Heart right ventricle (tissue), 16 donors: ENCODE measurements around the gene STAT6. TPM values are rescaled to one million over a fixed set of nuclear protein-coding genes. Genes with fewer than 3 reads are reported as not detected.

ENCODE experiments used
- ATAC-seq, 8 donors: fragments of 200-7000 bp; cut with Tn5 transposase; one replicate each; pipeline ENCODE4 v1.9.1; 2020; ENCODE audit warnings: mild to moderate bottlenecking in 8 of 8, moderate library complexity in 8 of 8, moderate number of reproducible peaks in 1 of 8
- DNase-seq, 2 donors: peaks; one replicate each; pipeline ENCODE4 v3.0.0-alpha.2; 2020
- H3K27ac ChIP-seq, 10 donors: fragments of 200-600 bp; sonication (generic) in 2 of 10; one replicate each; pipeline versions ENCODE4 v1.5.0 to v1.8.0; 2020 to 2022; ENCODE audit warnings: mild to moderate bottlenecking in 3 of 10
- H3K27me3 ChIP-seq, 7 donors: fragments of 200-600 bp; one replicate each; pipeline ENCODE4 v1.8.0; 2021 to 2022; ENCODE audit warnings: mild to moderate bottlenecking in 2 of 7
- H3K36me3 ChIP-seq, 9 donors: fragments of 200-600 bp; sonication (generic) in 1 of 9; one replicate each; pipeline versions ENCODE4 v1.5.0 to v1.8.0; 2020 to 2022; ENCODE audit warnings: mild to moderate bottlenecking in 2 of 9
- H3K4me1 ChIP-seq, 9 donors: fragments of 200-600 bp; sonication (generic) in 1 of 9; one replicate each; pipeline versions ENCODE4 v1.5.0 to v1.8.0; 2020 to 2022; ENCODE audit warnings: mild to moderate bottlenecking in 4 of 9
- H3K4me3 ChIP-seq, 10 donors: fragments of 200-600 bp; sonication (generic) in 2 of 10; one replicate each; pipeline versions ENCODE4 v1.5.0 to v1.8.0; 2020 to 2022; ENCODE audit warnings: mild to moderate bottlenecking in 7 of 10, moderate library complexity in 2 of 10
- H3K9me3 ChIP-seq, 11 donors: fragments of 200-600 bp in 10 of 11; sonication (generic) in 2 of 11; one replicate each; pipeline versions ENCODE4 v1.5.0 to v1.8.0; 2013 to 2022; ENCODE audit warnings: mild to moderate bottlenecking in 2 of 11, control low read depth in 1 of 11, moderate library complexity in 1 of 11
- WGBS, 2 donors: extraction: QIAGEN DNeasy Blood & Tissue Kit; methylation state at CpG; one replicate each; pipeline ENCODE4 v1.1.7; 2013; ENCODE audit warnings: inconsistent platforms in 1 of 2; 5-methylcytosine and 5-hydroxymethylcytosine counted together
- intact Hi-C, 10 donors: fragments of 100-400 bp; cut with DNase I; formaldehyde crosslinking; loops; one replicate each; pipeline versions ENCODE4 v1.11.1 to v1.14.2; 2022
- polyA plus RNA-seq, 2 donors: library from polyadenylated mRNA; stranded (reverse); fragments of 200-250 nt; gene quantifications; one replicate each; pipeline ENCODE4 v1.2.3, GENCODE V29; 2013
- total RNA-seq, 10 donors: library from RNA; stranded (reverse); fragmentation: NEBNext Ultra II Directional in 3 of 10; extraction: Animal tissue kit (Norgen Biotek cat#: 25700) in 3 of 10; gene quantifications; one replicate each; pipeline versions ENCODE4 v1.2.1 to v1.2.4, GENCODE V29; 2021 to 2023
- TF ChIP-seq, protein P1 (sequence below), 9 donors: fragments of 200-600 bp; sonication (generic) in 2 of 9; IDR thresholded peaks; one replicate each; pipeline versions ENCODE4 v1.5.0 to v1.8.0; 2021 to 2022; ENCODE audit warnings: antibody characterized with exemption in 9 of 9, mild to moderate bottlenecking in 5 of 9, moderate library complexity in 1 of 9
- donor health status: Arrhythmogenic right ventricular cardiomyopathy.
- donor health status: ischemic (EF 13 %, LVEDD 7.1; RV severe dilation, severe dysfunction).
- donor health status: healthy with polysubstance abuse.
- donor health status: DM: no; HTN: yes; CAD: no.
- donor health status: DM: no; HTN: no; CAD: no.
- donor health status: ischemic (EF 25% LVEDD 6.9; RV normal size, moderate dysfunction).
- donor health status: ischemic (EF 25% LVEDD 5.7; RV mildly dilated, moderate dysfunction).
- donor health status: healthy.
- donor health status: DM: yes; HTN: yes; CAD: no.
- donor health status: Ischemic cardiomyopathy.
- donor health status: ischemic (EF 35%, LVEDD 5.7; RV mildly dilated, moderate dysfunction).
- donor health status: nonischemic (EF 11% LVEDD 7.7; RV severe dilation, severe dysfunction).
- donor health status: DM: yes; HTN: yes; CAD: no.
- donor health status: PGD.
- donor health status: ischemic (EF 29% LVEDD 5.4; RV normal size, mild dysfunction).
- donor health status: nonischemic (EF 23%, LVEDD 6.1; RV moderate dilation, normal function).

The STAT6 gene
- total and polyA plus RNA-seq, 12 donors = 23.3 to 77.8 (median 38.0) TPM

DNA sequence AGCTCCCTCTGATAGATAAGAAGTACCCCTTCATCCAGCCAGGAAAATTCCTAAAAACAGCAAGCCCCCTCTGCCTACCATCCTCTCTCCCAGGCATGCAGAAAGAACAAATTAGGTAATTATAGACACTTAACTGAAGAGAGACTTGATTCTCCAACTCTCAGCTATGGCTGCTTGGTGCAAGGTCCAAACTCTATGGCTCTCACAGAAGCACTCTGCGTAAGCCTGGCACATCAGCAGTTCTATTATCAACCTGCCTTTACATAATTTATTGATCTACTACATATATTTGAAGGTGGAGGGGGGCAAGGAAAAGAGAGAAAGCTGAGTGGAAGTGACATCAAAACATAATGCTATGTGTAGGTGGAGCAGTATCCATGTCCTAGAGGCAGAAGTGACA lies 60.2 kb downstream of the STAT6 start:
- TF ChIP-seq, protein P1, sequence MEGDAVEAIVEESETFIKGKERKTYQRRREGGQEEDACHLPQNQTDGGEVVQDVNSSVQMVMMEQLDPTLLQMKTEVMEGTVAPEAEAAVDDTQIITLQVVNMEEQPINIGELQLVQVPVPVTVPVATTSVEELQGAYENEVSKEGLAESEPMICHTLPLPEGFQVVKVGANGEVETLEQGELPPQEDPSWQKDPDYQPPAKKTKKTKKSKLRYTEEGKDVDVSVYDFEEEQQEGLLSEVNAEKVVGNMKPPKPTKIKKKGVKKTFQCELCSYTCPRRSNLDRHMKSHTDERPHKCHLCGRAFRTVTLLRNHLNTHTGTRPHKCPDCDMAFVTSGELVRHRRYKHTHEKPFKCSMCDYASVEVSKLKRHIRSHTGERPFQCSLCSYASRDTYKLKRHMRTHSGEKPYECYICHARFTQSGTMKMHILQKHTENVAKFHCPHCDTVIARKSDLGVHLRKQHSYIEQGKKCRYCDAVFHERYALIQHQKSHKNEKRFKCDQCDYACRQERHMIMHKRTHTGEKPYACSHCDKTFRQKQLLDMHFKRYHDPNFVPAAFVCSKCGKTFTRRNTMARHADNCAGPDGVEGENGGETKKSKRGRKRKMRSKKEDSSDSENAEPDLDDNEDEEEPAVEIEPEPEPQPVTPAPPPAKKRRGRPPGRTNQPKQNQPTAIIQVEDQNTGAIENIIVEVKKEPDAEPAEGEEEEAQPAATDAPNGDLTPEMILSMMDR (IDR thresholded peaks at IDR 0.05) = no peak
- H3K4me3 ChIP-seq = no peak overlapping the region
- H3K27ac ChIP-seq = no peak overlapping the region
- H3K27me3 ChIP-seq = peaks cover 0 to 6% (median 4%) of the 10 kb centered on the region in 7 donors
- DNase-seq = no peak
- intact Hi-C loops = loop anchor here in 1 of 10 donors (10.0 kb wide), 1 partner anchor 286 kb away; the partner anchor contains the start of gene HSD17B6
- H3K9me3 ChIP-seq = no peaks in the 10 kb centered on the region
- WGBS, 2 donors = 92 to 94% methylated on average over 1 of the region's 1 CpG
- no peak for ATAC-seq
- H3K36me3 ChIP-seq = peaks cover 0 to 2% (median 0%) of the 10 kb centered on the region in 9 donors
- peaks cover 0 to 27% (median 0%) of the 10 kb centered on the region in 9 donors for H3K4me1 ChIP-seq

DNA sequence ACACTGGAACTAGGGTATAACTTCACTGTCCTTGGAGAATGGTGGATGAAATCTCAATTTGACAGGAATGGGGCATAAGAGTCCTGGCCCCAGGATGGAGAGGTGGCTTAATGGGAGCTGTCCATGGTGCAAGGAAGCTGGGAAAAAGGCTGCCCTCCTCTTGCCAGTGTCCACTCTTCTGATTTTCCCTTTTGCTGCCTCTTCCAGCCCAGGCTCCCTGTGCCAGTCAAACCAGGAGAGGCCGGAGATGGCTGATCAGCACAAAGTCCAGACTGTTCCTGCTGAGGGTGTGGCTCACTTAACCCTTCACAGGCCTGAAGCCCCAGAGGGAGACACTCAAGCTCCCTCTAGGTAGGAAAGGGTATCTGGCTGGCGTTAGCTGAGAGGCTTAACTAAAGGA lies 61.3 kb downstream of the STAT6 start, which contains the start of gene MYO1A:
MYO1A (minus strand) TSS at position 240 of the 400 bp plus-strand sequence. CDS start 1,806 bp downstream, outside the sequence.
- Histone ChIP-seq H3K36me3 (no peaks in the 10 kb centered on the region), H3K27me3 (peaks cover 0 to 10% (median 5%) of the 10 kb centered on the region in 7 donors), H3K4me1 (peaks cover 0 to 29% (median 0%) of the 10 kb centered on the region in 9 donors), H3K9me3 (no peaks in the 10 kb centered on the region), H3K27ac (no peak within 1 kb of the TSS), H3K4me3 (no peak within 1 kb of the TSS)
- ATAC-seq (no peak), DNase-seq (no peak)
- TF ChIP-seq, protein P1 (IDR thresholded peaks at IDR 0.05) = no peak
- 26 to 54% methylated on average over 2 of the region's 2 CpGs for WGBS, 2 donors
- intact Hi-C loops = loop anchor here in 1 of 10 donors (10.0 kb wide), 1 partner anchor 285 kb away; the partner anchor contains the start of gene HSD17B6

DNA sequence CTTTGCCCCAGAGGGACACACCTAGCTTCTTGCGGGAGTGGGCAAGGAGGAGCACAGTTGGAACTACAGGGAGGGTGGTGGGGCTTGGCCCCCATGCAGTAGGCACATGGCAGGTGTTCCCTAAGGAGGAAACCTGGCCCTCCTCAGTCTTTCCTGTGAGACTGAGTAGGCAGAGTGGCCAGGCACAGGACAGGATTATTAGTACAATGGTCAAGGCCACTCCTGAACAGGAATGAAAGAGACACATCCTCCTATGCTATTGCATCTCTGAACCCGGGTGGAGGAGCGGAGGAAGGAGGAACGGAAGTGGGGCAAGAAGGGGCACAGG lies 62.1 kb downstream of the STAT6 start:
- no peak for ATAC-seq
- H3K4me3 ChIP-seq = no peak overlapping the region
- no peak overlapping the region for H3K27ac ChIP-seq
- H3K36me3 ChIP-seq = no peaks in the 10 kb centered on the region
- H3K9me3 ChIP-seq = no peaks in the 10 kb centered on the region
- TF ChIP-seq, protein P1 (IDR thresholded peaks at IDR 0.05) = no peak
- intact Hi-C loops = no loop called here
- WGBS, 2 donors = 85 to 92% methylated on average over 4 of the region's 4 CpGs
- H3K27me3 ChIP-seq = peaks cover 0 to 14% (median 6%) of the 10 kb centered on the region in 7 donors
- H3K4me1 ChIP-seq = peaks cover 0 to 29% (median 0%) of the 10 kb centered on the region in 9 donors
- DNase-seq = no peak

DNA sequence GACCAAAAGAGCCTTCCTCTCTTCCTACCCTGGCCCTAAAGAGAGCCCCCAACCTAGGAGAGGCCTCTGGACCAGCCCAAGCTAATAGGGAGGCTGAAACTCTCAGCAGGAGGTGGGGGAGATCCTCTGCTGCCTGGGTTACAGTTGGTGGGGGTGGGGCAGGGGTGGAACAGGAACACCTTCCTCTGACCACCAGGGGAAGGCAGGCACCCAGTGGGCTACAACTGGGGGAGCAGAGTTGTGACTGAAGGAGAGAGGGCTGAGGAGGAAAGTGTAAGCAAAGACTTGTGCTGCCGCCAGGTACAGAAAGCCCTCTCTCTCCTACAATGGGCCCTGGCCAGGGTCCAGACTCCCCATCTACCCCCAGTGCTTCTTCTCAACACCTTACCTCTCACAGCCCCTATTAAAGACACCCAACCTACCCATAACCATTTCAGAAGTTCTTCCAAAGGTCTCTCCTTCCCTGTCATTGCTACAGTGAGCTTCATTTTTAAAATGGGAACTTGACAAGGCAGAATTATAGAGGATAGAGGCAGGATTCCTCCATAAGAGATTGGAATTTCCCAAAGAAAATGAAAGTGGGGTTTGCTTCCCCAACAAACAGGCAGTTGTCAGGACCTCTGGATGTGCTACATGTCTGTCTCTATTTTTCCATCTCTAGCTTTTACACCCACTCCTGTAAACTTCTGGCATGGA lies 62.6 kb downstream of the STAT6 start:
- no peak for DNase-seq
- Histone ChIP-seq H3K27me3 (peaks cover 0 to 16% (median 6%) of the 10 kb centered on the region in 7 donors), H3K4me3 (no peak overlapping the region), H3K9me3 (no peaks in the 10 kb centered on the region), H3K4me1 (peaks cover 0 to 29% (median 0%) of the 10 kb centered on the region in 9 donors), H3K27ac (no peak overlapping the region), H3K36me3 (no peaks in the 10 kb centered on the region)
- 82 to 83% methylated on average over 1 of the region's 1 CpG for whole genome bisulfite sequencing, 2 donors
- intact Hi-C loops = no loop called here
- ATAC-seq = no peak
- TF ChIP-seq, protein P1 (IDR thresholded peaks at IDR 0.05) = no peak
